ENCODE data around the gene WBP2NL.
A peak's percentile ranks its signal among the peaks of the same experiment; 100 is the strongest.

The WBP2NL gene

GRCh38 chr22:42073621-42074041 lies 75.0 kb downstream of the WBP2NL start:
- Histone ChIP-seq H3K4me1 (ENCODE audit: control insufficient read depth in 1 of 2, insufficient read depth in 2 of 2, low read length in 2 of 2) (peaks cover 9 to 15% of the 10 kb centered on the region in 2 experiments), H2BK120ac (ENCODE audit: insufficient read depth, low read length, poor library complexity) (no peak overlapping the region), H4K8ac (ENCODE audit: low read depth, low read length) (peak overlapping the region; percentile 89), H2BK12ac (ENCODE audit: low read length) (no peak overlapping the region), H2AFZ (ENCODE audit: insufficient read depth, low read length, poor library complexity) (no peak overlapping the region), H3K23ac (ENCODE audit: low read length) (no peak overlapping the region), H3K4ac (ENCODE audit: low read depth, low read length) (no peak overlapping the region), H3K9ac (ENCODE audit: low read length) (no peak overlapping the region), H3K14ac (ENCODE audit: low read length) (no peak overlapping the region), H2AK5ac (ENCODE audit: low read length) (no peak overlapping the region), H3K27ac (ENCODE audit: low read depth, low read length) (no peak overlapping the region), H3K4me3 (ENCODE audit: low read depth, low read length) (no peak overlapping the region), H3K4me2 (ENCODE audit: low read length) (no peak overlapping the region), H3K27me3 (ENCODE audit: insufficient read depth, low read length) (no peaks in the 10 kb centered on the region), H4K12ac (ENCODE audit: low read depth, low read length) (no peak overlapping the region), H4K91ac (ENCODE audit: low read depth, low read length) (peak overlapping the region; percentile 82), H3K36me3 (ENCODE audit: control insufficient read depth in 1 of 2, insufficient read depth in 2 of 2, low read length in 2 of 2) (no peaks in the 10 kb centered on the region), H3K9me3 (ENCODE audit: insufficient read depth, low read depth, low read length) (no peaks in the 10 kb centered on the region), H2BK5ac (ENCODE audit: low read depth, low read length, poor library complexity) (no peak overlapping the region), H3K79me1 (ENCODE audit: low read length) (peaks cover 8% of the 10 kb centered on the region), H3K79me2 (ENCODE audit: control insufficient read depth, insufficient read depth, low read length, poor library complexity) (peaks cover 5% of the 10 kb centered on the region), H3K18ac (ENCODE audit: low read length) (no peak overlapping the region)
- WGBS (ENCODE audit: extremely low coverage, insufficient coverage, insufficient read length) = no CpG with 5 or more reads among the region's 14 CpGs
- no peak for DNase-seq

- H3K9me3 ChIP-seq (ENCODE audit: insufficient read depth, low read depth, low read length) = no peaks in the 10 kb centered on the region
- H3K79me1 ChIP-seq (ENCODE audit: low read length) = peaks cover 13% of the 10 kb centered on the region
- WGBS (ENCODE audit: extremely low coverage, insufficient coverage, insufficient read length) = no CpG with 5 or more reads among the region's 55 CpGs
- peak within 1 kb of the TSS; percentile 70 for H3K18ac ChIP-seq (ENCODE audit: low read length)
- peak within 1 kb of the TSS; percentile 62 for H4K12ac ChIP-seq (ENCODE audit: low read depth, low read length)
- H2AK5ac ChIP-seq (ENCODE audit: low read length) = peak within 1 kb of the TSS; percentile 57
- peak within 1 kb of the TSS; percentile 82 for H4K91ac ChIP-seq (ENCODE audit: low read depth, low read length)
- peak within 1 kb of the TSS; percentile 70 for H2BK120ac ChIP-seq (ENCODE audit: insufficient read depth, low read length, poor library complexity)
- H3K4me3 ChIP-seq (ENCODE audit: low read depth, low read length) = peak within 1 kb of the TSS; percentile 64
- H4K8ac ChIP-seq (ENCODE audit: low read depth, low read length) = peak within 1 kb of the TSS; percentile 89
- H3K4ac ChIP-seq (ENCODE audit: low read depth, low read length) = no peak within 1 kb of the TSS
- peak within 1 kb of the TSS; percentile 77 for H3K14ac ChIP-seq (ENCODE audit: low read length)
- H3K27me3 ChIP-seq (ENCODE audit: insufficient read depth, low read length) = no peaks in the 10 kb centered on the region
- peak within 1 kb of the TSS; percentile 18 for H2BK5ac ChIP-seq (ENCODE audit: low read depth, low read length, poor library complexity)
- H3K36me3 ChIP-seq (ENCODE audit: control insufficient read depth in 1 of 2, insufficient read depth in 2 of 2, low read length in 2 of 2) = no peaks in the 10 kb centered on the region
- DNase-seq = peak; percentile 22 to 57
- H3K23ac ChIP-seq (ENCODE audit: low read length) = no peak within 1 kb of the TSS
- peak within 1 kb of the TSS; percentile 54 for H3K4me2 ChIP-seq (ENCODE audit: low read length)
- peak within 1 kb of the TSS; percentile 4 for H3K9ac ChIP-seq (ENCODE audit: low read length)
- H2AFZ ChIP-seq (ENCODE audit: insufficient read depth, low read length, poor library complexity) = peak within 1 kb of the TSS; percentile 79
- no peak within 1 kb of the TSS for H3K27ac ChIP-seq (ENCODE audit: low read depth, low read length)
- peaks cover 7% of the 10 kb centered on the region for H3K79me2 ChIP-seq (ENCODE audit: control insufficient read depth, insufficient read depth, low read length, poor library complexity)
- no peak within 1 kb of the TSS for H2BK12ac ChIP-seq (ENCODE audit: low read length)
- H3K4me1 ChIP-seq (ENCODE audit: control insufficient read depth in 1 of 2, insufficient read depth in 2 of 2, low read length in 2 of 2) = peaks cover 14 to 20% of the 10 kb centered on the region in 2 experiments
Observed at GRCh38 chr22:42074132-42074811, 75.7 kb downstream of the WBP2NL start, which contains the start of gene PHETA2. Gene PHETA2, plus strand, starts transcription at chr22:42074248. Its CDS starts 3,046 bp downstream, at chr22:42077294.

- H3K14ac ChIP-seq (ENCODE audit: low read length) = no peak overlapping the region
- no peak overlapping the region for H3K23ac ChIP-seq (ENCODE audit: low read length)
- DNase-seq = no peak
- no CpG with 5 or more reads among the region's 9 CpGs for WGBS (ENCODE audit: extremely low coverage, insufficient coverage, insufficient read length)
- no peaks in the 10 kb centered on the region for H3K27me3 ChIP-seq (ENCODE audit: insufficient read depth, low read length)
- H2BK5ac ChIP-seq (ENCODE audit: low read depth, low read length, poor library complexity) = no peak overlapping the region
- H2AK5ac ChIP-seq (ENCODE audit: low read length) = no peak overlapping the region
- H3K9ac ChIP-seq (ENCODE audit: low read length) = no peak overlapping the region
- H3K4me2 ChIP-seq (ENCODE audit: low read length) = peak overlapping the region; percentile 54
- no peak overlapping the region for H3K4me3 ChIP-seq (ENCODE audit: low read depth, low read length)
- H3K79me2 ChIP-seq (ENCODE audit: control insufficient read depth, insufficient read depth, low read length, poor library complexity) = peaks cover 9% of the 10 kb centered on the region
- H2BK12ac ChIP-seq (ENCODE audit: low read length) = no peak overlapping the region
- no peak overlapping the region for H2AFZ ChIP-seq (ENCODE audit: insufficient read depth, low read length, poor library complexity)
- H3K79me1 ChIP-seq (ENCODE audit: low read length) = peaks cover 16% of the 10 kb centered on the region
- H3K36me3 ChIP-seq (ENCODE audit: control insufficient read depth in 1 of 2, insufficient read depth in 2 of 2, low read length in 2 of 2) = no peaks in the 10 kb centered on the region
- H3K4me1 ChIP-seq (ENCODE audit: control insufficient read depth in 1 of 2, insufficient read depth in 2 of 2, low read length in 2 of 2) = peaks cover 14 to 15% of the 10 kb centered on the region in 2 experiments
- H3K4ac ChIP-seq (ENCODE audit: low read depth, low read length) = no peak overlapping the region
- H3K27ac ChIP-seq (ENCODE audit: low read depth, low read length) = no peak overlapping the region
- no peaks in the 10 kb centered on the region for H3K9me3 ChIP-seq (ENCODE audit: insufficient read depth, low read depth, low read length)
- H4K91ac ChIP-seq (ENCODE audit: low read depth, low read length) = no peak overlapping the region
- H3K18ac ChIP-seq (ENCODE audit: low read length) = no peak overlapping the region
- H4K12ac ChIP-seq (ENCODE audit: low read depth, low read length) = no peak overlapping the region
- H2BK120ac ChIP-seq (ENCODE audit: insufficient read depth, low read length, poor library complexity) = no peak overlapping the region
- no peak overlapping the region for H4K8ac ChIP-seq (ENCODE audit: low read depth, low read length)
Observed at GRCh38 chr22:42074846-42075676, 76.5 kb downstream of the WBP2NL start.

- no peak for DNase-seq
- Histone ChIP-seq H3K79me1 (ENCODE audit: low read length) (peaks cover 13% of the 10 kb centered on the region), H3K79me2 (ENCODE audit: control insufficient read depth, insufficient read depth, low read length, poor library complexity) (peaks cover 7% of the 10 kb centered on the region), H4K8ac (ENCODE audit: low read depth, low read length) (no peak overlapping the region), H3K4me3 (ENCODE audit: low read depth, low read length) (no peak overlapping the region), H3K36me3 (ENCODE audit: control insufficient read depth in 1 of 2, insufficient read depth in 2 of 2, low read length in 2 of 2) (peaks cover 0 to under 1% of the 10 kb centered on the region in 2 experiments), H2AFZ (ENCODE audit: insufficient read depth, low read length, poor library complexity) (no peak overlapping the region), H3K4me2 (ENCODE audit: low read length) (no peak overlapping the region), H4K12ac (ENCODE audit: low read depth, low read length) (peak overlapping the region; percentile 71), H3K27me3 (ENCODE audit: insufficient read depth, low read length) (no peaks in the 10 kb centered on the region), H3K4me1 (ENCODE audit: control insufficient read depth in 1 of 2, insufficient read depth in 2 of 2, low read length in 2 of 2) (peaks cover 10 to 12% of the 10 kb centered on the region in 2 experiments), H3K18ac (ENCODE audit: low read length) (no peak overlapping the region), H2AK5ac (ENCODE audit: low read length) (no peak overlapping the region), H3K9ac (ENCODE audit: low read length) (no peak overlapping the region), H3K23ac (ENCODE audit: low read length) (no peak overlapping the region), H3K27ac (ENCODE audit: low read depth, low read length) (no peak overlapping the region), H2BK12ac (ENCODE audit: low read length) (no peak overlapping the region), H3K14ac (ENCODE audit: low read length) (no peak overlapping the region), H4K91ac (ENCODE audit: low read depth, low read length) (no peak overlapping the region), H2BK5ac (ENCODE audit: low read depth, low read length, poor library complexity) (no peak overlapping the region), H3K4ac (ENCODE audit: low read depth, low read length) (no peak overlapping the region), H3K9me3 (ENCODE audit: insufficient read depth, low read depth, low read length) (no peaks in the 10 kb centered on the region), H2BK120ac (ENCODE audit: insufficient read depth, low read length, poor library complexity) (no peak overlapping the region)
- WGBS (ENCODE audit: extremely low coverage, insufficient coverage, insufficient read length) = no CpG with 5 or more reads among the region's 20 CpGs
Observed at GRCh38 chr22:42076764-42077485, 78.3 kb downstream of the WBP2NL start.

Measured in trophoblast cell (in vitro differentiated cells and primary cell).